Kasumi-1 (cell line): ENCODE results near the gene ELOVL5.
A peak's percentile ranks its signal among the peaks of the same experiment; 100 is the strongest.

ENCODE experiments used
- DNase-seq, 2 experiments: peaks; one replicate each; lab custom pipeline; 2025; lab: John Stamatoyannopoulos, UW

The ELOVL5 gene

GRCh38 chr6:53273370-53273769 is 75.4 kb downstream of the ELOVL5 start:
- no peak for DNase-seq

- DNase-seq, result no peak
Observed at GRCh38 chr6:53269827-53270226, 78.9 kb downstream of the ELOVL5 start.

- DNase-seq, result no peak
Observed at GRCh38 chr6:53268858-53269608, 79.7 kb downstream of the ELOVL5 start.

- no peak for DNase-seq
Observed at GRCh38 chr6:53266553-53267090, 82.1 kb downstream of the ELOVL5 start.

GRCh38 chr6:53264915-53265607 is 83.7 kb downstream of the ELOVL5 start:
- DNase-seq, result peak; percentile 20 to 44

- DNase-seq, result no peak
Observed at GRCh38 chr6:53264337-53264736, 84.4 kb downstream of the ELOVL5 start.

GRCh38 chr6:53263917-53264316 is 84.8 kb downstream of the ELOVL5 start:
- no peak for DNase-seq

GRCh38 chr6:53259860-53260580 is 88.7 kb downstream of the ELOVL5 start:
- DNase-seq, result no peak

GRCh38 chr6:53258774-53259155 is 90.0 kb downstream of the ELOVL5 start:
- peak in 1 of 2 experiments; percentile 6 for DNase-seq

GRCh38 chr6:53258076-53258773 is 90.5 kb downstream of the ELOVL5 start:
- DNase-seq, result no peak

GRCh38 chr6:53257533-53257932 is 91.2 kb downstream of the ELOVL5 start:
- DNase-seq, result no peak

GRCh38 chr6:53257001-53257400 is 91.7 kb downstream of the ELOVL5 start:
- DNase-seq, result no peak

GRCh38 chr6:53252177-53252692 is 96.5 kb downstream of the ELOVL5 start:
- DNase-seq, result no peak

- DNase-seq, result no peak
Observed at GRCh38 chr6:53251033-53251672, 97.6 kb downstream of the ELOVL5 start.

- DNase-seq, result no peak
Observed at GRCh38 chr6:53250176-53251032, 98.3 kb downstream of the ELOVL5 start.

- no peak for DNase-seq
Observed at GRCh38 chr6:53246924-53247323, 101.8 kb downstream of the ELOVL5 start.

GRCh38 chr6:53244958-53245357 is 103.8 kb downstream of the ELOVL5 start:
- peak; percentile 67 to 73 for DNase-seq

GRCh38 chr6:53244399-53244931 is 104.3 kb downstream of the ELOVL5 start:
- DNase-seq, result no peak

- no peak for DNase-seq
Observed at GRCh38 chr6:53241938-53242337, 106.8 kb downstream of the ELOVL5 start.

- DNase-seq, result peak; percentile 34 to 52
Observed at GRCh38 chr6:53240761-53241160, 108.0 kb downstream of the ELOVL5 start.
